Measurements from ENCODE around the gene PAN3. TPM values are rescaled to one million over a fixed set of nuclear protein-coding genes. Genes with fewer than 3 reads are reported as not detected.

PAN3 gene
- total RNA-seq = 40.1 and 40.8 TPM in 2 replicates

- intact Hi-C loops (cut with micrococcal nuclease) = loop anchor here (1.0 to 10.0 kb wide), 16 partner anchors 37 to 1951 kb away; partner anchors contain the start of genes CDK8, FLT3, POMP and USP12
Observed at GRCh38 chr13:28138012-28138755, at the start of gene PAN3. PAN3 (plus strand) TSS chr13:28138545; CDS start chr13:28138658, 113 bp downstream.

GRCh38 chr13:28089065-28089464 lies 49.3 kb upstream of the PAN3 start:
- intact Hi-C loops (cut with micrococcal nuclease) = no loop called here

- intact Hi-C loops (cut with micrococcal nuclease) = no loop called here
Observed at GRCh38 chr13:28092431-28092830, 45.9 kb upstream of the PAN3 start.

GRCh38 chr13:28093881-28094280 lies 44.5 kb upstream of the PAN3 start:
- intact Hi-C loops (cut with micrococcal nuclease) = no loop called here

- intact Hi-C loops (cut with micrococcal nuclease) = no loop called here
Observed at GRCh38 chr13:28094306-28094705, 44.0 kb upstream of the PAN3 start.

GRCh38 chr13:28097503-28097902 lies 40.8 kb upstream of the PAN3 start:
- intact Hi-C loops (cut with micrococcal nuclease) = no loop called here

- intact Hi-C loops (cut with micrococcal nuclease) = loop anchor here (2.0 kb wide), 1 partner anchor 39 kb away; the partner anchor contains the start of gene PAN3
Observed at GRCh38 chr13:28099396-28100149, 38.8 kb upstream of the PAN3 start.

GRCh38 chr13:28100150-28101121 lies 37.9 kb upstream of the PAN3 start, which contains the start of gene FLT3:
FLT3 (minus strand) TSS chr13:28100576; CDS start chr13:28100510, 66 bp downstream.
- intact Hi-C loops (cut with micrococcal nuclease) = loop anchor here (2.0 kb wide), 1 partner anchor 38 kb away; the partner anchor contains the start of gene PAN3

- intact Hi-C loops (cut with micrococcal nuclease) = loop anchor here (2.0 kb wide), 1 partner anchor 37 kb away; the partner anchor contains the start of gene PAN3
Observed at GRCh38 chr13:28101886-28102285, 36.5 kb upstream of the PAN3 start.

- intact Hi-C loops (cut with micrococcal nuclease) = no loop called here
Observed at GRCh38 chr13:28106976-28107375, 31.4 kb upstream of the PAN3 start.

- intact Hi-C loops (cut with micrococcal nuclease) = no loop called here
Observed at GRCh38 chr13:28110414-28110813, 27.9 kb upstream of the PAN3 start.

GRCh38 chr13:28116736-28117135 lies 21.6 kb upstream of the PAN3 start:
- intact Hi-C loops (cut with micrococcal nuclease) = no loop called here

GRCh38 chr13:28117689-28118377 lies 20.5 kb upstream of the PAN3 start:
- intact Hi-C loops (cut with micrococcal nuclease) = no loop called here

GRCh38 chr13:28120317-28120716 lies 18.0 kb upstream of the PAN3 start:
- intact Hi-C loops (cut with micrococcal nuclease) = no loop called here

- intact Hi-C loops (cut with micrococcal nuclease) = no loop called here
Observed at GRCh38 chr13:28121224-28121623, 17.1 kb upstream of the PAN3 start.

GRCh38 chr13:28128030-28128429 lies 10.3 kb upstream of the PAN3 start:
- intact Hi-C loops (cut with micrococcal nuclease) = no loop called here

- intact Hi-C loops (cut with micrococcal nuclease) = no loop called here
Observed at GRCh38 chr13:28128926-28129325, 9.4 kb upstream of the PAN3 start.

- intact Hi-C loops (cut with micrococcal nuclease) = loop anchor here (10.0 kb wide), 2 partner anchors 295 to 775 kb away; no protein-coding TSS in a partner anchor
Observed at GRCh38 chr13:28129911-28130693, 8.2 kb upstream of the PAN3 start.

- intact Hi-C loops (cut with micrococcal nuclease) = loop anchor here (10.0 kb wide), 2 partner anchors 293 to 777 kb away; no protein-coding TSS in a partner anchor
Observed at GRCh38 chr13:28131646-28132045, 6.7 kb upstream of the PAN3 start.

Data from T-helper 1 cell treated with Interleukin-12 subunit alpha and Interleukin-12 subunit beta and Interleukin-4 antibody, amounts not matched to agents 30 ng/mL and 1 ng/mL, for 36 hours (primary cell).